Neural progenitor cell (in vitro differentiated cells): ENCODE results near the gene PGK2. TPM values are rescaled to one million over a fixed set of nuclear protein-coding genes. Genes with fewer than 3 reads are reported as not detected.

Source experiments
- DNase-seq: peaks from one replicate; pipeline ENCODE4 v3.0.0-alpha.2; 2016; ENCODE audit warnings: low spot score
- H2AFZ ChIP-seq: fragments of 200-600 bp; sonication (generic); replicated peaks from 2 replicates; pipeline ENCODE4 v1.6.1; 2016; ENCODE audit warnings: antibody characterized with exemption
- H3F3A ChIP-seq: fragments of 200-600 bp; sonication (generic); 2 replicates; pipeline ENCODE4 v1.6.1; 2016; ENCODE audit warnings: antibody characterized with exemption, low read depth
- H3K27ac ChIP-seq: fragments of 200-600 bp; sonication (generic); 2 replicates; pipeline ENCODE4 v1.5.1; 2016; ENCODE audit warnings: mild to moderate bottlenecking
- H3K27me3 ChIP-seq: fragments of 200-600 bp; sonication (generic); 2 replicates; pipeline ENCODE4 v1.6.1; 2016; ENCODE audit warnings: mild to moderate bottlenecking, moderate library complexity
- H3K36me3 ChIP-seq: fragments of 200-600 bp; sonication (generic); 2 replicates; pipeline ENCODE4 v1.5.1; 2016
- H3K4me1 ChIP-seq: fragments of 200-600 bp; sonication (generic); 2 replicates; pipeline ENCODE4 v1.6.1; 2016; ENCODE audit warnings: mixed run types
- H3K4me2 ChIP-seq: fragments of 200-600 bp; sonication (generic); 2 replicates; pipeline ENCODE4 v1.6.1; 2016
- H3K4me3 ChIP-seq: fragments of 200-600 bp; sonication (generic); 2 replicates; pipeline ENCODE4 v1.5.1; 2016
- H3K79me2 ChIP-seq: fragments of 200-600 bp; sonication (generic); 2 replicates; pipeline ENCODE4 v1.6.1; 2016; ENCODE audit warnings: low read depth
- H3K9ac ChIP-seq: fragments of 200-600 bp; sonication (generic); 2 replicates; pipeline ENCODE4 v1.6.1; 2016
- H3K9me3 ChIP-seq: fragments of 200-600 bp; sonication (generic); 2 replicates; pipeline ENCODE4 v1.5.1; 2016; ENCODE audit warnings: low read depth
- H4K20me1 ChIP-seq: fragments of 200-600 bp; sonication (generic); 2 replicates; pipeline ENCODE4 v1.6.1; 2016; ENCODE audit warnings: low read depth
- H3K27ac Mint-ChIP-seq: 3 replicates; pipeline ENCODE4 v1.8.0; 2021; ENCODE audit warnings: mixed read lengths
- H3K27me3 Mint-ChIP-seq: 2 replicates; pipeline ENCODE4 v1.8.0; 2022; ENCODE audit warnings: low read depth, mild to moderate bottlenecking, inconsistent platforms, moderate library complexity, mixed read lengths; ENCODE audit not compliant: insufficient read depth
- H3K36me3 Mint-ChIP-seq: 3 replicates; pipeline ENCODE4 v1.8.0; 2021; ENCODE audit warnings: mixed read lengths
- H3K4me1 Mint-ChIP-seq: 3 replicates; pipeline ENCODE4 v1.8.0; 2021; ENCODE audit warnings: mixed read lengths
- H3K4me3 Mint-ChIP-seq: 3 replicates; pipeline ENCODE4 v1.8.0; 2021; ENCODE audit warnings: mild to moderate bottlenecking, moderate library complexity, mixed read lengths
- H3K9me3 Mint-ChIP-seq: 3 replicates; pipeline ENCODE4 v1.8.0; 2020; ENCODE audit warnings: mixed read lengths
- CTCF ChIP-seq: fragments of 200-600 bp; sonication (generic); IDR thresholded peaks from 2 replicates; pipeline ENCODE4 v1.5.1; 2017; ENCODE audit warnings: antibody characterized with exemption, mild to moderate bottlenecking
- EZH2 ChIP-seq: fragments of 200-600 bp; sonication (generic); IDR thresholded peaks from 2 replicates; pipeline ENCODE4 v1.6.1; 2017; ENCODE audit warnings: antibody characterized with exemption, mild to moderate bottlenecking, moderate library complexity
- EZH2phosphoT487 ChIP-seq: fragments of 200-600 bp; sonication (generic); IDR thresholded peaks from 2 replicates; pipeline ENCODE4 v1.6.1; 2017; ENCODE audit warnings: antibody characterized with exemption
- total RNA-seq: library from RNA; depleted of rRNA; stranded (reverse); fragments of >200 nt; gene quantifications from 2 replicates; pipeline ENCODE4 v1.2.3, GENCODE V29; 2015; ENCODE audit warnings: low replicate concordance

PGK2 gene
- total RNA-seq, 1 donor from 2014 or later, result not detected

DNA sequence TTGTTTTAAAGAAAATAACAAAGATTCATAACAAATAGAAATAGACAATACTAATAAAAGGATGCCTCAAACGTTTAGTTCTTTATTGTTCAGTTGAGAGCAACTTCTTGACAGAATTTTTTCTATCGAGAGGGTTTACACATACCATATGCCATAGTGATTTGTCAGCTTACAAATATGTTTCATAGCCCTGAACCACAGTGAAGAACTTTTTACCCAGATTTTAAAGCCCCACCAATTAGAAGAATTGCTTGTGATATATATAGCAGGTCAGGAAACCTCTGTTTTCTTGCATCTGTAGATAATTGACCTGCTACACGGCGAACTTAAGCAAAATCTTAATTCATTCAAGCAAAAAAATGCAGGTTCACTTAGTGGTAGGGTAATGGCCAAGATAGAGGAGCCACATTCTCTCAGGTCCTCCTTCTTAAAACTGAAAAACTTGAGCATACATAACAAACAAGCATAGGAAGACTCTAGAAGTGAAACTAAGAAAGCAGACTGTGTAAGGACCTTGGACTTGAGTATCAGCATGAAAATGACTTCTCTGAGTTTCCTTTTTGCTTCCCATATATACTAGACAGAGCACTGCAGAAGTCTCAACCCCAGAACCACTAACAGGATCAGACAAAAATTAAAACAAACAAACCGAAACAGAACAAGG lies 39.8 kb upstream of the PGK2 start:
- Histone ChIP-seq H3K4me2 (no peak overlapping the region), H3K9ac (no peak overlapping the region), H3K36me3 (no peaks in the 10 kb centered on the region), H4K20me1 (no peaks in the 10 kb centered on the region), H3K4me1 (no peaks in the 10 kb centered on the region), H3K79me2 (no peaks in the 10 kb centered on the region), H3K9me3 (no peaks in the 10 kb centered on the region), H3F3A (no peaks in the 10 kb centered on the region), H3K27me3 (no peaks in the 10 kb centered on the region), H2AFZ (no peak overlapping the region), H3K27ac (no peak overlapping the region), H3K4me3 (no peak overlapping the region)
- H3K9me3 Mint-ChIP-seq, result no peaks in the 10 kb centered on the region
- no peaks in the 10 kb centered on the region for H3K4me1 Mint-ChIP-seq
- H3K4me3 Mint-ChIP-seq, result no peak overlapping the region
- no peaks in the 10 kb centered on the region for H3K36me3 Mint-ChIP-seq
- H3K27me3 Mint-ChIP-seq, result no peaks in the 10 kb centered on the region
- no peak overlapping the region for H3K27ac Mint-ChIP-seq
- TF ChIP-seq CTCF (no peak), EZH2 (no peak), EZH2phosphoT487 (no peak)
- no peak for DNase-seq

DNA sequence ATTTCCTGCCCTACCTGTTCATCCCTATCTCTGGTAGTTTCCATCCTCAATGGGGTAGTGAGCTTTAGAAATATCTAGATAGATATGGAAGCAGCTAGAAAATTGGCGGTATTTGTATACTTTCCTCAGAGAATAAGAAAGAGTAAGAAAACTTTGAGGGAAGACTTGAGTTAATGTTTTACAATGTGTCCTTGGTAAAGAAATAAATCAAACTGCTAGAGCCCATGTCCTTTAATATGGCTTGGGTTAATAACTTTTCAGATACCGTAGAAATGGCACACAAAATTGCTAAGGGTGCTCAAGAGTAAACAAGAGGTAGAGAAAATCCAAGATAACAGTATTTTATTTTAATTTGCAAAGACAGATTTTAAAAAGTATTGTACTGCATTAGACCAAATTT lies 28.1 kb upstream of the PGK2 start:
- TF ChIP-seq CTCF (no peak), EZH2phosphoT487 (no peak), EZH2 (no peak)
- Histone ChIP-seq H3K4me1 (no peaks in the 10 kb centered on the region), H3F3A (no peaks in the 10 kb centered on the region), H3K4me2 (no peak overlapping the region), H3K27me3 (no peaks in the 10 kb centered on the region), H3K9me3 (no peaks in the 10 kb centered on the region), H3K9ac (no peak overlapping the region), H2AFZ (no peak overlapping the region), H3K4me3 (no peak overlapping the region), H3K36me3 (no peaks in the 10 kb centered on the region), H4K20me1 (no peaks in the 10 kb centered on the region), H3K79me2 (no peaks in the 10 kb centered on the region), H3K27ac (no peak overlapping the region)
- no peak overlapping the region for H3K4me3 Mint-ChIP-seq
- H3K9me3 Mint-ChIP-seq, result no peaks in the 10 kb centered on the region
- DNase-seq, result no peak
- H3K27me3 Mint-ChIP-seq, result no peaks in the 10 kb centered on the region
- no peaks in the 10 kb centered on the region for H3K36me3 Mint-ChIP-seq
- H3K27ac Mint-ChIP-seq, result no peak overlapping the region
- H3K4me1 Mint-ChIP-seq, result no peaks in the 10 kb centered on the region

- Histone ChIP-seq H3K27me3 (no peaks in the 10 kb centered on the region), H3K79me2 (no peaks in the 10 kb centered on the region), H3K27ac (no peak overlapping the region), H3K4me1 (no peaks in the 10 kb centered on the region), H3K9ac (no peak overlapping the region), H3K36me3 (no peaks in the 10 kb centered on the region), H3K9me3 (no peaks in the 10 kb centered on the region), H2AFZ (no peak overlapping the region), H4K20me1 (no peaks in the 10 kb centered on the region), H3F3A (no peaks in the 10 kb centered on the region), H3K4me3 (no peak overlapping the region), H3K4me2 (no peak overlapping the region)
- Mint-ChIP-seq H3K4me1 (no peaks in the 10 kb centered on the region), H3K27ac (no peak overlapping the region), H3K9me3 (no peaks in the 10 kb centered on the region), H3K4me3 (no peak overlapping the region), H3K27me3 (no peaks in the 10 kb centered on the region), H3K36me3 (no peaks in the 10 kb centered on the region)
- no peak for DNase-seq
- TF ChIP-seq EZH2phosphoT487 (no peak), EZH2 (no peak), CTCF (no peak)
These were observed 26.2 kb upstream of the PGK2 start for GRCh38 chr6:49813248-49813647.
